ENCODE measurements around the gene CPOX.

- TF ChIP-seq SUZ12 (IDR thresholded peaks at IDR 0.05) = no peak
- no peak for TF ChIP-seq SP1 (IDR thresholded peaks at IDR 0.05)
- TF ChIP-seq BHLHE40 (IDR thresholded peaks at IDR 0.05; ENCODE audit: borderline replicate concordance) = no peak
Observed at GRCh38 chr3:98545940-98546339, 47.5 kb downstream of the CPOX start.
